OCI-LY7 (cell line): ENCODE results near the gene TLE5. TPM values are rescaled to one million over a fixed set of nuclear protein-coding genes. Genes with fewer than 3 reads are reported as not detected.

Experiments used
- BruUV-seq: library from RNA; stranded (reverse); fragments of 400-500 nt; replicated peaks from 2 replicates; lab custom pipeline; 2021; lab: Mats Ljungman, UMichigan
- CTCF ChIA-PET: fragments of 300-600 bp; sonication (Branson Sonifier 250); formaldehyde crosslinking; loops from one replicate; lab custom pipeline; 2022; ENCODE audit warnings: antibody characterized with exemption; ENCODE audit not compliant: unreplicated experiment; lab: Charles Lee
- POLR2A ChIA-PET: fragments of 300-600 bp; sonication (Branson Sonifier 250); formaldehyde crosslinking; loops from one replicate; lab custom pipeline; 2022; ENCODE audit warnings: antibody characterized with exemption; lab: Charles Lee
- DNase-seq: peaks from one replicate; pipeline ENCODE4 v3.0.0-alpha.2; 2015; ENCODE audit warnings: low spot score
- H2AFZ ChIP-seq: fragments of 200-600 bp; sonication (generic), shearing (Covaris generic); 2 replicates; pipeline ENCODE4 v1.6.1; 2014; ENCODE audit warnings: mild to moderate bottlenecking, antibody characterized with exemption, low read length, moderate library complexity
- H3K27ac ChIP-seq: fragments of 200-600 bp; sonication (generic); 2 replicates; pipeline ENCODE4 v1.5.1; 2014; ENCODE audit warnings: mixed run types, low read depth, mild to moderate bottlenecking, moderate library complexity, low read length, inconsistent platforms; ENCODE audit not compliant: poor library complexity, severe bottlenecking
- H3K36me3 ChIP-seq: fragments of 200-600 bp; sonication (generic); 2 replicates; pipeline ENCODE4 v1.6.1; 2014; ENCODE audit warnings: mild to moderate bottlenecking, antibody characterized with exemption, low read length, moderate library complexity, mixed read lengths; ENCODE audit not compliant: insufficient read depth
- H3K4me1 ChIP-seq: fragments of 200-600 bp; sonication (generic); 2 replicates; pipeline ENCODE4 v1.5.1; 2014; ENCODE audit warnings: mild to moderate bottlenecking, low read length; ENCODE audit not compliant: insufficient read depth, poor library complexity, severe bottlenecking
- H3K4me2 ChIP-seq: fragments of 200-600 bp; sonication (generic); 2 replicates; pipeline ENCODE4 v1.6.1; 2014; ENCODE audit warnings: mild to moderate bottlenecking, low read length
- H3K4me3 ChIP-seq: fragments of 200-600 bp; sonication (generic); 2 replicates; pipeline ENCODE4 v1.5.1; 2014; ENCODE audit warnings: mild to moderate bottlenecking, low read depth, low read length; ENCODE audit not compliant: poor library complexity, severe bottlenecking
- H3K79me2 ChIP-seq: fragments of 200-600 bp; sonication (generic); 2 replicates; pipeline ENCODE4 v1.6.1; 2016; ENCODE audit warnings: low read depth, mild to moderate bottlenecking, low read length, moderate library complexity, mixed read lengths; ENCODE audit not compliant: insufficient read depth
- H3K9me2 ChIP-seq: fragments of 200-600 bp; sonication (generic); 2 replicates; pipeline ENCODE4 v1.6.1; 2016; ENCODE audit warnings: mild to moderate bottlenecking, low read length, mixed read lengths; ENCODE audit not compliant: insufficient read depth
- H3K9me3 ChIP-seq: fragments of 200-600 bp; sonication (generic); 2 replicates; pipeline ENCODE4 v1.6.1; 2014; ENCODE audit warnings: mild to moderate bottlenecking, mixed run types, low read length, mixed read lengths
- H4K20me1 ChIP-seq: fragments of 200-600 bp; sonication (generic); 2 replicates; pipeline ENCODE4 v1.6.1; 2014; ENCODE audit warnings: mild to moderate bottlenecking, antibody characterized with exemption, low read length, moderate library complexity, mixed read lengths; ENCODE audit not compliant: insufficient read depth
- CTCF ChIP-seq: fragments of 200-600 bp; sonication (generic); conservative IDR thresholded peaks from 2 replicates; pipeline ENCODE4 v1.5.1; 2014; ENCODE audit warnings: mild to moderate bottlenecking, antibody characterized with exemption, low read length, moderate library complexity, mixed read lengths
- EZH2phosphoT487 ChIP-seq: fragments of 200-600 bp; sonication (generic); IDR thresholded peaks from 2 replicates; pipeline ENCODE4 v1.6.1; 2018; ENCODE audit warnings: low read depth, borderline replicate concordance, mild to moderate bottlenecking, mixed run types, antibody characterized with exemption, low read length, moderate library complexity, mixed read lengths
- intact Hi-C: fragments of 100-400 bp; cut with micrococcal nuclease; formaldehyde crosslinking; loops from one replicate; pipeline ENCODE4 v1.10.0; 2022; ENCODE audit not compliant: unreplicated experiment
- total RNA-seq, 2 experiments: library from RNA; depleted of rRNA in 1 of 2; stranded (reverse); fragments of >200 nt in 1 of 2; shearing (Covaris generic) in 1 of 2; gene quantifications; 2 replicates each; pipeline ENCODE4 v1.2.3, GENCODE V29; 2014 to 2022

The TLE5 gene
- total RNA-seq, 2 experiments from 2014 or later = 376 to 424 TPM

GRCh38 chr19:3058009-3058820, 4.1 kb downstream of the TLE5 start:
- CTCF ChIA-PET = no interaction called here
- intact Hi-C loops = no loop called here
- peak overlapping the region; percentile 9; the same call in 1 of the 2 replicates for H3K4me2 ChIP-seq
- H3K27ac ChIP-seq = no peak overlapping the region
- no peaks in the 10 kb centered on the region for H3K9me3 ChIP-seq
- H2AFZ ChIP-seq = no peak overlapping the region
- H3K79me2 ChIP-seq = peaks cover 37% of the 10 kb centered on the region; the same call in 1 of the 2 replicates
- H3K4me1 ChIP-seq = peaks cover 23% of the 10 kb centered on the region
- no peaks in the 10 kb centered on the region for H3K9me2 ChIP-seq
- peaks cover 4% of the 10 kb centered on the region; the same call in 1 of the 2 replicates for H4K20me1 ChIP-seq
- no peak for DNase-seq
- BruUV-seq = no TSS peak
- H3K4me3 ChIP-seq = no peak overlapping the region
- peaks cover 77% of the 10 kb centered on the region for H3K36me3 ChIP-seq
- TF ChIP-seq CTCF = no peak
- POLR2A ChIA-PET = interaction anchor here (0.6 kb wide), 1 partner anchor 87 kb away, joined by 4 read pairs; no protein-coding TSS in a partner anchor

GRCh38 chr19:3057275-3057714, 5.0 kb downstream of the TLE5 start:
- H3K4me3 ChIP-seq = no peak overlapping the region
- no peak overlapping the region for H3K4me2 ChIP-seq
- peaks cover 33% of the 10 kb centered on the region; the same call in 1 of the 2 replicates for H3K79me2 ChIP-seq
- no peaks in the 10 kb centered on the region for H3K9me2 ChIP-seq
- TF ChIP-seq EZH2phosphoT487 = no peak
- no peak for TF ChIP-seq CTCF
- H3K27ac ChIP-seq = no peak overlapping the region
- no peak for DNase-seq
- peaks cover 16% of the 10 kb centered on the region for H3K4me1 ChIP-seq
- ChIA-PET CTCF (no interaction called here), POLR2A (no interaction called here)
- BruUV-seq = no TSS peak
- no peaks in the 10 kb centered on the region for H3K9me3 ChIP-seq
- intact Hi-C loops = no loop called here
- H2AFZ ChIP-seq = no peak overlapping the region
- peaks cover 4% of the 10 kb centered on the region; the same call in 1 of the 2 replicates for H4K20me1 ChIP-seq
- peaks cover 86% of the 10 kb centered on the region for H3K36me3 ChIP-seq
